HL-60 (cell line): ENCODE measurements around the gene GPRC5B.

Experiments used
- DNase-seq, 2 experiments: peaks; one replicate each; pipeline ENCODE4 v3.0.0-alpha.2; 2010 to 2020; ENCODE audit warnings: low read depth in 1 of 2, low spot score in 1 of 2
- H3K27ac ChIP-seq: fragments of 250-450 bp; sonication (Bioruptor Pico); replicated peaks from 2 replicates; pipeline ENCODE4 v1.5.1; 2020; ENCODE audit warnings: mild to moderate bottlenecking, moderate library complexity
- H3K27me3 ChIP-seq: fragments of 250-450 bp; sonication (Bioruptor Pico); 2 replicates; pipeline ENCODE4 v1.5.1; 2021; ENCODE audit warnings: mild to moderate bottlenecking, moderate library complexity; ENCODE audit not compliant: insufficient read depth, poor library complexity, severe bottlenecking
- H3K4me3 ChIP-seq: replicated peaks from 2 replicates; pipeline ENCODE4 v1.5.1; 2011; ENCODE audit warnings: mild to moderate bottlenecking, control low read depth, low read length; ENCODE audit not compliant: insufficient read depth
- CTCF ChIP-seq: IDR thresholded peaks from one replicate; pipeline ENCODE4 v1.5.1; 2011; ENCODE audit warnings: low read length, control low read depth, inconsistent platforms; ENCODE audit not compliant: insufficient read depth
- GABPA ChIP-seq: IDR thresholded peaks from 2 replicates; pipeline ENCODE4 v1.6.1; 2012; ENCODE audit warnings: low read depth
- POLR2AphosphoS5 ChIP-seq: IDR thresholded peaks from 2 replicates; pipeline ENCODE4 v1.6.1; 2012; ENCODE audit warnings: low read depth
- REST ChIP-seq: IDR thresholded peaks from 2 replicates; pipeline ENCODE4 v1.6.1; 2012; ENCODE audit warnings: low read depth; ENCODE audit not compliant: insufficient replicate concordance
- SPI1 ChIP-seq: IDR thresholded peaks from 2 replicates; pipeline ENCODE4 v1.6.1; 2012; ENCODE audit warnings: low read depth, mild to moderate bottlenecking, borderline replicate concordance

Gene GPRC5B

GRCh38 chr16:19907161-19907992 is 22.7 kb upstream of the GPRC5B start:
- Histone ChIP-seq H3K4me3 (no peak overlapping the region), H3K27ac (no peak overlapping the region), H3K27me3 (no peaks in the 10 kb centered on the region)
- TF ChIP-seq SPI1 (no peak), GABPA (no peak), REST (no peak), POLR2AphosphoS5 (no peak), CTCF (peak; percentile 88)
- peak; percentile 37 to 62 for DNase-seq

- DNase-seq, result no peak
- TF ChIP-seq SPI1 (no peak), POLR2AphosphoS5 (no peak), REST (no peak), CTCF (no peak), GABPA (no peak)
- no peaks in the 10 kb centered on the region for H3K27me3 ChIP-seq
- H3K27ac ChIP-seq, result no peak overlapping the region
- H3K4me3 ChIP-seq, result no peak overlapping the region
Measured at GRCh38 chr16:19901164-19901563, 16.5 kb upstream of the GPRC5B start.

GRCh38 chr16:19899605-19899955 is 14.9 kb upstream of the GPRC5B start:
- Histone ChIP-seq H3K27ac (no peak overlapping the region), H3K4me3 (no peak overlapping the region), H3K27me3 (no peaks in the 10 kb centered on the region)
- no peak for DNase-seq
- TF ChIP-seq POLR2AphosphoS5 (no peak), SPI1 (no peak), GABPA (no peak), CTCF (no peak), REST (no peak)
